Measurements from ENCODE around the gene GPSM1. TPM values are rescaled to one million over a fixed set of nuclear protein-coding genes. Genes with fewer than 3 reads are reported as not detected.
A peak's percentile ranks its signal among the peaks of the same experiment; 100 is the strongest.

Gene GPSM1
- total RNA-seq, 1 donor from 2014 or later = 140 TPM

- H3K4me1 Mint-ChIP-seq (ENCODE audit: low read depth, unreplicated experiment) = peaks cover 1% of the 10 kb centered on the region
- H3K27me3 Mint-ChIP-seq (ENCODE audit: unreplicated experiment) = no peaks in the 10 kb centered on the region
- no peak overlapping the region for H3K27ac Mint-ChIP-seq (ENCODE audit: unreplicated experiment)
- H3K9me3 Mint-ChIP-seq (ENCODE audit: unreplicated experiment) = no peaks in the 10 kb centered on the region
- no peak for DNase-seq
- H3K36me3 Mint-ChIP-seq (ENCODE audit: unreplicated experiment) = no peaks in the 10 kb centered on the region
- no peak for TF ChIP-seq CTCF (IDR thresholded peaks at IDR 0.05; ENCODE audit: partially characterized antibody, unreplicated experiment)
- no peak overlapping the region for H3K4me3 Mint-ChIP-seq (ENCODE audit: unreplicated experiment)
Measured at GRCh38 chr9:136380381-136380780, 53.0 kb downstream of the GPSM1 start.

- Mint-ChIP-seq H3K36me3 (ENCODE audit: unreplicated experiment) (no peaks in the 10 kb centered on the region), H3K27ac (ENCODE audit: unreplicated experiment) (no peak overlapping the region), H3K27me3 (ENCODE audit: unreplicated experiment) (no peaks in the 10 kb centered on the region), H3K9me3 (ENCODE audit: unreplicated experiment) (no peaks in the 10 kb centered on the region), H3K4me1 (ENCODE audit: low read depth, unreplicated experiment) (no peaks in the 10 kb centered on the region), H3K4me3 (ENCODE audit: unreplicated experiment) (no peak overlapping the region)
- TF ChIP-seq CTCF (IDR thresholded peaks at IDR 0.05; ENCODE audit: partially characterized antibody, unreplicated experiment) = no peak
- DNase-seq = no peak
Measured at GRCh38 chr9:136381311-136381710, 54.0 kb downstream of the GPSM1 start.

DNA sequence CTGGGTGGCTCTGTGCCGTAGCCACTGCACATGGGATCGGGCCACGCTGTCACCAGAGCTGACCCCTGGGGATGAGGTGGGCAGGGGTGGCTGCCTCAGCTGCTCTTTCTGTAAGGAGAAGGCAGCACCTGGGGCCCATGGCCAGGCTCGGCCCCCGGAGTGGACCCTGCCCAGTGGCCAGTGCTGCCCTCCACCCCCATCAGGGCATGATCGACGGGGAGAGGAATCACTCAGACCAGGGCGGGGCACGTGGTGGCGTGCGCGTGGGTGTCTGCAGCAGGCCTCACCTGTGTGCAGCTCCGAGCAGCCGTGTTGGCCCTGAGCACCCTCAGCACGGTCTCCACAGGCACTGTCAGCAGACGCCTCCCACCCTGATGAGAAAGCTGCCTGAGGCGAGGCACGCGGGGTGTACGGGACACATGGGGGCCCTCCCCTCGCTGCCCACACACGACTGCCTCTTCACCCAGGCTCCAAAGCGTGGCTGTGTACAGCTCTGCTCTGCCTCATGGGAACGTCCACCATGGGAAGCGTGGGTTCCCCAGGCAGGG lies 54.7 kb downstream of the GPSM1 start:
- Mint-ChIP-seq H3K9me3 (ENCODE audit: unreplicated experiment) (no peaks in the 10 kb centered on the region), H3K4me3 (ENCODE audit: unreplicated experiment) (no peak overlapping the region), H3K27ac (ENCODE audit: unreplicated experiment) (no peak overlapping the region), H3K27me3 (ENCODE audit: unreplicated experiment) (no peaks in the 10 kb centered on the region), H3K36me3 (ENCODE audit: unreplicated experiment) (no peaks in the 10 kb centered on the region), H3K4me1 (ENCODE audit: low read depth, unreplicated experiment) (no peaks in the 10 kb centered on the region)
- no peak for DNase-seq
- TF ChIP-seq CTCF (IDR thresholded peaks at IDR 0.05; ENCODE audit: partially characterized antibody, unreplicated experiment) = no peak

- DNase-seq = no peak
- Mint-ChIP-seq H3K27ac (ENCODE audit: unreplicated experiment) (no peak overlapping the region), H3K36me3 (ENCODE audit: unreplicated experiment) (no peaks in the 10 kb centered on the region), H3K4me3 (ENCODE audit: unreplicated experiment) (no peak overlapping the region), H3K9me3 (ENCODE audit: unreplicated experiment) (peaks cover 1% of the 10 kb centered on the region), H3K4me1 (ENCODE audit: low read depth, unreplicated experiment) (no peaks in the 10 kb centered on the region), H3K27me3 (ENCODE audit: unreplicated experiment) (no peaks in the 10 kb centered on the region)
- no peak for TF ChIP-seq CTCF (IDR thresholded peaks at IDR 0.05; ENCODE audit: partially characterized antibody, unreplicated experiment)
Measured at GRCh38 chr9:136383436-136383835, 56.1 kb downstream of the GPSM1 start.

DNA sequence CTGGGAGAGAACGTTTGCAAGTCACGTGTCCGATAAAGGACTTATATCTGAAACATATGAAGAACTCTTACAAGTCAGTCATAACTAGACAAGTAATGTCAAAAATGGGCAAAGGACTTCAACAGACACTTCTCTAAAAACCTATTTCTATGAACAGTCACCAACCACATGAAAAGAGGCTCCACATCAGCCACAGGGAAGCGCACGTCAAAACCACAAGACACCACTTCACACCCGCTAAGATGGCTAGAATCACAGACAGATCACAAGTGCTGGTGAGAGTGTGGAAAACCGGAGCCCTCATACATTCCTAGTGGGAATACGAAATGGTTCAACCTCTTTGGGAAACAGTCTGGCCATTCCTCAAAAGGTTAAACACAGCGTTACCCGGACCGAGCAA lies 57.7 kb downstream of the GPSM1 start:
- H3K36me3 Mint-ChIP-seq (ENCODE audit: unreplicated experiment) = no peaks in the 10 kb centered on the region

More for the DNA sequence above, 57.7 kb downstream of the GPSM1 start:
- H3K27me3 Mint-ChIP-seq (ENCODE audit: unreplicated experiment) = no peaks in the 10 kb centered on the region
- TF ChIP-seq CTCF (IDR thresholded peaks at IDR 0.05; ENCODE audit: partially characterized antibody, unreplicated experiment) = no peak
- DNase-seq = no peak
- peaks cover 1% of the 10 kb centered on the region for H3K9me3 Mint-ChIP-seq (ENCODE audit: unreplicated experiment)
- no peak overlapping the region for H3K27ac Mint-ChIP-seq (ENCODE audit: unreplicated experiment)
- peak overlapping the region; percentile 34 for H3K4me3 Mint-ChIP-seq (ENCODE audit: unreplicated experiment)
- no peaks in the 10 kb centered on the region for H3K4me1 Mint-ChIP-seq (ENCODE audit: low read depth, unreplicated experiment)
